ENCODE data around the gene SLC34A1. TPM values are rescaled to one million over a fixed set of nuclear protein-coding genes. Genes with fewer than 3 reads are reported as not detected.

The SLC34A1 gene
- total and polyA plus RNA-seq, 8 donors: not detected

GRCh38 chr5:177431317-177432142, 47.3 kb downstream of the SLC34A1 start:
- 91 to 92% methylated on average over 29 of the region's 29 CpGs for WGBS, 2 donors
- DNase-seq (peak in 2 of 6 donors; percentile 56 to 72), FAIRE-seq (no peak), ATAC-seq (no peak)
- Histone ChIP-seq H3K4me3 (no peak overlapping the region), H3K27ac (no peak overlapping the region), H3K27me3 (no peaks in the 10 kb centered on the region), H3K4me1 (peaks cover 0 to 7% (median 4%) of the 10 kb centered on the region in 3 donors), H3K36me3 (peaks cover 2 to 33% (median 9%) of the 10 kb centered on the region in 3 donors), H3K9me3 (no peaks in the 10 kb centered on the region)
- TF ChIP-seq CTCF (IDR thresholded peaks at IDR 0.05): no peak
- intact Hi-C loops (cut with DNase I): no loop called here

- Histone ChIP-seq H3K27ac (no peak overlapping the region), H3K27me3 (no peaks in the 10 kb centered on the region), H3K36me3 (peaks cover 2 to 33% (median 9%) of the 10 kb centered on the region in 3 donors), H3K9me3 (no peaks in the 10 kb centered on the region), H3K4me1 (peaks cover 0 to 7% (median 2%) of the 10 kb centered on the region in 3 donors), H3K4me3 (no peak overlapping the region)
- ATAC-seq (no peak), FAIRE-seq (no peak), DNase-seq (peak in 1 of 6 donors; percentile 49)
- no peak for TF ChIP-seq CTCF (IDR thresholded peaks at IDR 0.05)
- WGBS, 2 donors: 88 to 89% methylated on average over 18 of the region's 18 CpGs
- intact Hi-C loops (cut with DNase I): no loop called here
These were observed 48.1 kb downstream of the SLC34A1 start for GRCh38 chr5:177432143-177432838.

DNA sequence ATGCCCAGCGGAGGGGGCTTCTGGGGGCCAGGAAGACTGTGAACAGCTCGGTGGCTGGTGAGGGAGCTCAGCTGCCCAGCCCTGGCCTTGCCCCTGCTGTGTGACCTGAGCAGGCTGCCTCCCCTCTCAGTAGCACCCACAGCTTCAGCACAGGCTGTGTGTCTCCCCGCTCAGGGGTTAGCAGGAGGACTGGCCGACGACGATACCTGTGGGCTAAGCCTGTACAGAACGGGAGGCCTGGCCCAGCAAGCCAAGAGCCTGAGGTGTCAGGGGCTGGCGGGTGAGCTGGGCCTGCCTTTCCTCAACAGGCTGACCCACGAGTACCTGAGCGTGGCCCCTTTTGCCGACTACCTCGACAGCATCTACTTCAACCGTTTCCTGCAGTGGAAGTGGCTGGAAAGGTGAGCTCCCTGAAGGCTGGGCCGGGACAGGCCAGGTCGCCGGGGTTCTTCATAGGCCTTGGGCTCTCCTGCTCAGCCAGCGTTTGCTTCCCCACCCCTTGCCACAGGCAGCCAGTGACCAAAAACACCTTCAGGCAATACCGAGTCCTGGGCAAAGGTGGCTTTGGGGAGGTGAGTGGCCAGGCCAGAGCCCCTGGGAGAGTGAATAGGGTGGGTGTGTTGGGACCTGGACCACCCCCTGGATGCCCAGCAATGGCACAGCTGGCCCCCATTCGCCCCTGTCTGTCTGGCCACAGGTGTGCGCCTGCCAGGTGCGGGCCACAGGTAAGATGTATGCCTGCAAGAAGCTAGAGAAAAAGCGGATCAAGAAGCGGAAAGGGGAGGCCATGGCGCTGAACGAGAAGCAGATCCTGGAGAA, 48.8 kb downstream of the SLC34A1 start:
- Histone ChIP-seq H3K4me1 (peaks cover 0 to under 1% (median 0%) of the 10 kb centered on the region in 3 donors), H3K36me3 (peaks cover 2 to 33% (median 9%) of the 10 kb centered on the region in 3 donors), H3K27me3 (no peaks in the 10 kb centered on the region), H3K4me3 (no peak overlapping the region), H3K27ac (no peak overlapping the region), H3K9me3 (no peaks in the 10 kb centered on the region)
- FAIRE-seq (no peak), DNase-seq (peak in 2 of 6 donors; percentile 53 to 73), ATAC-seq (no peak)
- TF ChIP-seq CTCF (IDR thresholded peaks at IDR 0.05): no peak
- intact Hi-C loops (cut with DNase I): no loop called here
- WGBS, 2 donors: 95% methylated on average over 24 to 25 of the region's 25 CpGs

DNA sequence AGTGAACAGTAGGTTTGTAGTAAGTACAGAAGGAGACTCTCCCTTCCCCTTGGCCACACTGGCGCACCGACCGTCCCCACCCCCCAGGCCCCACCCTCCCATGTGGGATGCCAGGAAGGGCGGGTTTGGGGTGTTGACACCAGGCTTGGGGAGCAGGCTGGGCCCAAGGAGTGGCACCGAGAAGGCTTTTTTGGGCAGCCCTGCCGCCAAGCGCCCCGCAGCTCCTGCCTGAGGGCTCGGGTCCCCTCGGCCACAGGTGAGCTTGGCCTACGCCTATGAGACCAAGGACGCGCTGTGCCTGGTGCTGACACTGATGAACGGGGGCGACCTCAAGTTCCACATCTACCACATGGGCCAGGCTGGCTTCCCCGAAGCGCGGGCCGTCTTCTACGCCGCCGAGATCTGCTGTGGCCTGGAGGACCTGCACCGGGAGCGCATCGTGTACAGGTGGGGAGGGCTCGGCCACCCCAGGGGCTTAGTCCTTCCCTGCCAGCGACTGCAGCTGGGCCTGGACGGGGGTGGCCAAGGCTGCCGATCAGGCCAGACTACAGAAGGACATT, 49.5 kb downstream of the SLC34A1 start:
- no peak overlapping the region for H3K4me3 ChIP-seq
- peaks cover 2 to 33% (median 9%) of the 10 kb centered on the region in 3 donors for H3K36me3 ChIP-seq
- no peak overlapping the region for H3K27ac ChIP-seq
- H3K9me3 ChIP-seq: no peaks in the 10 kb centered on the region
- H3K27me3 ChIP-seq: no peaks in the 10 kb centered on the region
- no peak for FAIRE-seq
- no peaks in the 10 kb centered on the region for H3K4me1 ChIP-seq
- DNase-seq: peak in 2 of 6 donors; percentile 48 to 70
- no peak for ATAC-seq
- WGBS, 2 donors: 94% methylated on average over 26 to 29 of the region's 29 CpGs
- no peak for TF ChIP-seq CTCF (IDR thresholded peaks at IDR 0.05)
- intact Hi-C loops (cut with DNase I): no loop called here

Measured in pancreas (tissue), 10 donors.